LHCN-M2 (cell line): Measurements from ENCODE around the gene PRKN. TPM values are rescaled to one million over a fixed set of nuclear protein-coding genes. Genes with fewer than 3 reads are reported as not detected.
A peak's percentile ranks its signal among the peaks of the same experiment; 100 is the strongest.

Experiments used
- DNase-seq: peaks from one replicate; pipeline ENCODE4 v3.0.0-alpha.2; 2012; ENCODE audit warnings: low read depth
- total RNA-seq: library from RNA; depleted of rRNA; stranded (reverse); fragments of >200 nt; gene quantifications from 2 replicates; pipeline ENCODE4 v1.2.3, GENCODE V29; 2014

PRKN gene
- total RNA-seq, 1 experiment from 2014 or later, result 2.4 TPM

- peak; percentile 82 for DNase-seq
These were observed 341.6 kb downstream of the PRKN start for GRCh38 chr6:162385980-162386379.

- DNase-seq, result peak; percentile 73
These were observed 347.7 kb downstream of the PRKN start for GRCh38 chr6:162379757-162380409.

- peak; percentile 34 for DNase-seq
These were observed 349.8 kb downstream of the PRKN start for GRCh38 chr6:162377735-162378134.

DNA sequence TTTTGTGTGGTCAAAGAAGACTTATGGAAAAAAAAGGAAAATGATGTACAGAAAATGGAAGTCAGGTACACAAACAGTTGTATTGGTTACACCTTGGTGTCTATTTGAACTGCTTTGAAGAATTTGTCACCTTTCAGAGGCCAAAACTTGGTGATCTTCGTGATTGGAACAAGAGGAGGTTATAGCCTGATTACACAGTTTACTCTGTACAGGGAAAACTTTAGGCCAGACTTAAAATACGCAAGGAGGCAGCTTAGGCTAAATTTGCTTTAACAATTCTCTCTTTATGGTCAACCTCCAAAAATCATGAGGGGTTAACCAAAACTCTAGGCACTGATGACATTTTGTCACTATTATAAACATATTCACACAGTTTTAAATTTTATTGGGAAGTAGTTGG, 353.7 kb downstream of the PRKN start:
- DNase-seq, result no peak

DNA sequence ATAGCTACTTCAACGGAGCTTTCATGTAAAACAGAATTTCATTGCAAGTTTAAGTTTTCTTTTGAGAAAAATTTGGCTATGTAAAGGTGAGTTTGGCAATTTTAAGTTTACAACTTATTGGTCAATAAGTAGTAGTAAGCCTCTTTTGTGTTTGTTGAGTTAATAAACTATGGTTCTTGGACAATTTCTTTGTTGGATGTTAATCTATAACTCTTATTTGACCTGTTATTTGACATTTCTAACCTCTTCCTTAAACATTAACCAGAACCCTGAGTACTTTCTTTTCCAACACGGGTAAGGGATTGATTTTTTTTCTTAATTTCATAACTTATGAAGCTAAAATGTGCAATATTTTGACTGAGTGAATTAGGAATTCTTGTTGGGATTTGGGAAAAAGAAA, 354.4 kb downstream of the PRKN start:
- DNase-seq, result no peak

- no peak for DNase-seq
These were observed 355.5 kb downstream of the PRKN start for GRCh38 chr6:162372106-162372505.

- no peak for DNase-seq
These were observed 356.4 kb downstream of the PRKN start for GRCh38 chr6:162371121-162371520.

GRCh38 chr6:162369091-162369490, 358.5 kb downstream of the PRKN start:
- no peak for DNase-seq

GRCh38 chr6:162364488-162364887, 363.1 kb downstream of the PRKN start:
- no peak for DNase-seq

DNA sequence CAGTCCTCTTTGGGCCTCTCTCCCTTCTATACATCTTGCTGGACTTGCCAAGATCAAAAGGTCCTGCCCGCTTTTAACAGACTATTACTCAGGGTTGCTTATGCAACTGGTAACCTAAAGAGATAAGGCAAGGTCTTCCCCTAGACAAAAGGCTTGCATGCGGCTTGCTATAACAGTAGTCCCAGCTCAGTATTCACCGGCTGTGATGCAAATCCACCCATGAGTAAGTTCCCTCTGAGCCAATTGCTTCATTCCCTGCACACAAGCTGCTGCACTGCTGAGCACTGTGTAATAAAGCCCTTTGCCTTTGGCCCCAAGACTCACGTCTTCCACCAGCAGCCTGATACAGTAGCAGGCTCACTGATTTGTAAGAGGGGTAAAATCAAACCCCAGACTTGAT, 363.8 kb downstream of the PRKN start:
- peak; percentile 18 for DNase-seq

DNA sequence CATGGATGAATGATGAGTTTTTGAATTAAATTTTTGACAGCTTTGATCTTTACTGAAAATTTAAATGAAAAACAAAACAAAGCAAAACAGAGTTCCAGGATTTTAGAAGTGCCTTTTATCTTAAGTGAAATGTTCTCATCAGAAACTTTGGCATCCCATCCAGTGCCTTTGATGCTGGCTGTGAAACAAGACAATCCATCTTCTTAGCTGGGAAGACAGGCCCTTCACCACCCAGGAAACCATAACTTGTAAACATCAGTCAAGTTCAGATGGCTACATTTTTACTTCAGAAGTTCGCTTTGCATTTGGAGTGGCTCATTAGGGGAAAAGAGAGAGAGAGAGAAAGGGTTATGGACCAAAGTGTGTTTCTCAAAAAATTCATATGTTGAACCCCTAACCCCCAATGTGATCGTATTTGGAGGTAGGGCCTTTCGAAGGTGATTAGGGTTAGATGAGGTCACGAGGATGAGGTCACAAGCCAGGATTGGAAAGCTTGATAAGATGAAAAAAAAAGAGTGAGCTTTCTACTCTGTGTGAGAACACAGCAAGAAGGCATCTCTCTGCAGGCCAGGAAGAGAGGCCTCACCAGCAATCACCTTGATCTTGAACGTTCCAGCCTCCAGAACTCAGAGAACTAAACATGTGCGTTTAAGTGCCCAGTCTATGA, 366.5 kb downstream of the PRKN start:
- DNase-seq, result no peak

DNA sequence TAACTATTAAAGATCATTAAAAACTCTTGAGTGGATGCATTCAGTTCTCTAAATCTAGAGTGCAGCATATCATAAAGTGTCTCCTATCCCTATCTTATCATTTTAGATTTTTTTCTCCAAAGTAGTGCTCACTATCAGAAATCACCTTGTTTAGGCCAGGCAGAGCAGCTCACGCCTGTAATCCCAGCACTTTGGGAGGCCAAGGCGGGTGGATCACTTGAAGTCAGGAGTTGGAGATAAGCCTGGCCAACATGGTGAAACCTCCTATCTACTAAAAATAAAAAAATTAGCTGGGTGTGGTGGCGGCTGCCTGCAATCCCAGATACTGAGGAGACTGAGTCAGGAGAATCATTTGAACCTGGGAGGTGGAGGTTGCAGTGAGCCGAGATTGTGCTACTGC, 368.9 kb downstream of the PRKN start:
- DNase-seq, result no peak

DNA sequence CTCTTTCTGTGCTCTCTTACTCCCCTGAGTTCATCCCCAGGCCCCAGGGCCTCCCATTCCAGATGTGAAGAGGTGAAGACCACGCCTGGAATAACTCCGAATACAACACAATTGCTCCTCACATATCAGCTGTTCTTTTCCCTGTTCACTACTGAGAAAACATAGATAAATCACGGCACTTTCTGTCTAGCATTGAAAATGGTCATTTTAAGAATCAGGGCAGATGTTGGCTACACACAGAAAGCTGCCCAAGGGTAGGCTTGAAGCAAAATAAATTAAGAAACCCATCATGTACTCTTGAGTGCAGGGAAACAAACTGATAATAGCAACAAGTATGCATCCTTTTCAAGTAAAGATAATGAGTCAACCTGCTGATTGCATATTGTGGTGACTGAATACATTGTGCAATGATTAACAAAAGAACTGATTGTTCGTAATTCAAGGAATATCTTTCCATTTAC, 382.5 kb downstream of the PRKN start:
- DNase-seq, result peak; percentile 72

- no peak for DNase-seq
These were observed 382.9 kb downstream of the PRKN start for GRCh38 chr6:162344646-162345010.

GRCh38 chr6:162343936-162344645, 383.5 kb downstream of the PRKN start:
- DNase-seq, result peak; percentile 67

DNA sequence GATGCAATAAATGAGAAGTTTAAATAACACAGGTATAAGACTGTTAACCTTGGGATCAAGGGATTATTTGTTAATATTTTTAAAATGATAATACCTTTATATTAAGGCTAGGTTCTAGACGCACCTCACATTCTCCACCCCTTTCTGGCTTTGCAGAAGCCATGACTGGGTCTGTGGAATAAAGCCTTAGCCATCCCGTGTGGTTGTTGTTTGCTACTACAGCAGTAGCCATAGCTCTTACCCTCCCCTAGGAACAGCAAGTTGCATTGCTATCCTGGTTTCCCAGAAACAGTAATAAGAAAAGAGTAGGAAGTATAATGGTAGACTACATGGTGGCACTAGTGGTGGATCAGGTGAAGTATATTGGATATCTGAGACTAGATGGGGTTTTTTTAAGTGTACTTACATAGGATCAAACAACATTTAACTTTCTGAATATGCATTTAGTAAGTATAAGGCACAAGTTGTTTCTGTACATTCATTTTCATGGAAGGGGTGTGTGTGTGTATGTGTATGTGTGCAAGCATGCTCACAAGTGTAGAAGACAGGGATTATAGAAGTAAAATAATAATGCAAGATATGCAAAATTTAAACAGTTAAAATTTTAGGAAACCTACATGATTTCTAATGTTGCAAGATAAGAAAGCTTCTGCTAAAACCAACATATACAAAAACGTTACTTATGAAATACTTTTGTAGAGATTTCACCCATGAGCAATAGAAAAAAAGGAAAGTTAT, 384.2 kb downstream of the PRKN start:
- peak; percentile 12 for DNase-seq

DNA sequence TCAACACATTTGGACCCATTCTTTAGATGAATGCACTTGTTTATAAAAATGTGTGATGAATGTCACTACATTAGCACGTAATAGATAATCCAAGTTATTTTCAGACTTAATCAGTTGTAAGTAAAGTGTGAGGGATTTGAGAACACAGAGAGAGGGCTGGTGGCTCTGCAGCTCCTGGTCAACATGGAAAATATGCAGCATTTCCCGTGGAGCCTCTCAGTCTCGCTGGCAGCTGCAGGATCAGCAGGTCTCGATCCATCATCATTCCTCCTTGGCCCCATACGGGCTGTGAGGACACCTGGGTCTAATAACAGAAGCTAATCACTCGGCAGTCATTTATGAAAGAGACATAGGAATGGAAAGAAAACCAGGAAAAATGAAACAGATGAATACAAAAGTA, 390.2 kb downstream of the PRKN start:
- no peak for DNase-seq

DNA sequence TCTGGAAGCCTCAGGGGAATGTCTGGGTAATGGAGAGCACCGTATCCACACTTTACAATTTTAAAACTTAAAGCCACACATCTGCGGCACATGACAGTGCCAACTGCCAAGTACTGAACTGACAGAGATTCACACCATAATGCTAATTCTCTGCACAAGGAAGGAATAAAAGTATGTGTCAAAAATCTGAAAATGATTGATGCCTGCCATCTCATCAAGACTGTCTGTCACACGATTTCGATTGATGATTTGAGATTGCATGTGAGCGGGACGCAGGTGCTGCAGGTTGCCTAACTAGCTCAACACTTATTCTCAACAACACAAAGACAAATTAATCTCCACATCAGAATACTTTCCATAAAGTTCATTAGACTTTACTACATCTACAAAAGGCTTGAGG, 391.2 kb downstream of the PRKN start:
- DNase-seq, result no peak

DNA sequence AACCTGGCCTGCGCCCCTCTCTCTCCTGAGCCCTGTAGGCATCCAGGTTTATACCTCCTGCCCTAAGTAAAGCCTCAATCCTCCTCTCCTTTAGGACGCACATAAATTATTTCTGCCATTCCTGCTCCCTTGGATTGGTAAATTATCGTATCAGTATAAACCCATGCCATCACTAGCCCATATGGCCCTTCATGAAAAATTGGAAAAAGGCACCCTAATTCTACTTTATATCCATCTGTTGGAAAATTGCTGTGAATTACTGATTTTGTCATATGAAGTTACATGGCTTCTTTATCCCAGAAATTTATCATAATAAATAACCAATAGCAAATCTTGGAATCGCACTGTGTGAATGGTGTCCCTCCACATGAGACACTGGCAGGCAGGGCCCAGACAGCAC, 395.2 kb downstream of the PRKN start:
- DNase-seq, result no peak

DNA sequence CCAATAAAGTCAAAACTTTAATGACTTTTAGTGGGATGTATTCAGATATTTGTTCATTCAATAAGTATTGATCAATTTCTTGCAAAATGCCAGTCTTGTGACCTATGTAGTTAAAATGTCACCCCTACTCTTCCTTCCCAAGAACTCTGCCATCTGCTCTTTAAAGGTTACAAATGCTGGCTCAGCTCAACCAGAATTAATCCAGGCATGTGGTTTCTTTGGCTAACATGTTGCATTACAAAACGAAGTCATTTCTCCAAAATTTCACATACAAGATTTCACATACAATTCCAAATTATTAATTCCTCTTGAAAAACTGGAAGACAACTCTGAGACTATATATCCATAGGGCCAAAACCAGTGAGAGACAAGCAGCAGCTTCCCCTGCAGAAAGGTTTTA, 395.7 kb downstream of the PRKN start:
- DNase-seq, result no peak

DNA sequence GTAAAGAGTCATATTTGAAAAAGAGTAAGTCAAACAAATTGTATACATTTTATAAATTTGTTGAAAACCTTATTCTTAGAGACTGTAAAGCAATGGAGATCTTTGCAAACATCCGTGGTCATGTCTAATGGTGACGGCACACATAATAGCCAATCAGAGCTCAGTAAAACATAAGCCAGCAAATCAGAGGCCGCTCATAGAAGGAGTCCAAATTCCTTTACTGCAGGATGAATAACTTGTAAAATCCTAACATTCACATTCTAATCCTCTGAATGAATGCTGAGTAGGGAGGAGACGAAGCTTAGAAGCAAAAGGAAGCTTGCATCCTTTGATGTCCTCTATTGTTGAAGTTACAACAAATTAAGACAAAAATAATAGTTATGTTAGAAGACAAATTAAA, 401.7 kb downstream of the PRKN start:
- no peak for DNase-seq

DNA sequence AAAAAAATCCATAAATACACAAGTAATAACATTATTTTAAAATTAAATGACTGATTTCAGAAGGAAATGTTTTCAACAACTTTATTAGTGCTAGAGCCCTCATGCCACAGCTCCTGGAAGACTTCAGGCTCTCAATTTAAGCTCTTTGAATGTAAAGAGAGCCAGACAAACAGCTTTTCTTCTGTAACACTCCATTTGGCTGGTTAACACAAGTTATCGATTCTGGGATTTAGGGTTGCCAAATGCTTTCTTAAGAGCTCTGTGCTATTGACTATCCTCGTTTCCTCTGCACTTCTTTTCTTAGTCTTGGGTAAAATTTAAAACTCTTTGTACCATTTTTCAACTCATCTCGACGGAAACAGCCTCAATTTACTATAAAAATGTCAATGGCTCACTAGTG, 402.5 kb downstream of the PRKN start:
- DNase-seq, result no peak
